GM23338 (cell line): ENCODE data around the gene MAZ. TPM values are rescaled to one million over a fixed set of nuclear protein-coding genes. Genes with fewer than 3 reads are reported as not detected.
"Not testable (repeated sequence)": the region's sequence is repeated elsewhere in the genome, so short reads cannot be mapped to it uniquely, and the experiment has no call there.

Experiments used
- ATAC-seq: fragments of 200-7000 bp; cut with Tn5 transposase; 3 replicates; pipeline ENCODE4 v1.9.1; 2020
- DNase-seq: peaks from one replicate; pipeline ENCODE4 v3.0.0-alpha.2; 2015; ENCODE audit warnings: low spot score
- H2AFZ ChIP-seq: fragments of 200-600 bp; sonication (generic); 2 replicates; pipeline ENCODE4 v1.8.0; 2016; ENCODE audit warnings: antibody characterized with exemption, mild to moderate bottlenecking, moderate library complexity
- H3F3A ChIP-seq: fragments of 200-600 bp; sonication (generic); replicated peaks from 2 replicates; pipeline ENCODE4 v1.8.0; 2017; ENCODE audit warnings: antibody characterized with exemption, mixed run types, low read depth
- H3K27ac ChIP-seq: fragments of 200-600 bp; sonication (generic); 2 replicates; pipeline ENCODE4 v1.6.1; 2016; ENCODE audit warnings: low read depth
- H3K27me3 ChIP-seq: fragments of 200-600 bp; sonication (generic); 2 replicates; pipeline ENCODE4 v1.8.0; 2016; ENCODE audit warnings: mild to moderate bottlenecking, mixed run types, moderate library complexity; ENCODE audit not compliant: insufficient read depth
- H3K36me3 ChIP-seq: fragments of 200-600 bp; sonication (generic); 2 replicates; pipeline ENCODE4 v1.8.0; 2016; ENCODE audit warnings: mild to moderate bottlenecking; ENCODE audit not compliant: insufficient read depth
- H3K4me1 ChIP-seq: fragments of 200-600 bp; sonication (generic); 2 replicates; pipeline ENCODE4 v1.8.0; 2016; ENCODE audit warnings: mild to moderate bottlenecking, moderate library complexity; ENCODE audit not compliant: insufficient read depth
- H3K4me2 ChIP-seq: fragments of 200-600 bp; sonication (generic); 2 replicates; pipeline ENCODE4 v1.7.1; 2017; ENCODE audit warnings: mixed run types
- H3K4me3 ChIP-seq: fragments of 200-600 bp; sonication (generic); 2 replicates; pipeline ENCODE4 v1.6.1; 2016; ENCODE audit warnings: mixed run types
- H3K79me2 ChIP-seq: fragments of 200-600 bp; sonication (generic); replicated peaks from 2 replicates; pipeline ENCODE4 v1.8.0; 2017; ENCODE audit warnings: mild to moderate bottlenecking; ENCODE audit not compliant: insufficient read depth
- H3K9me2 ChIP-seq: fragments of 200-600 bp; sonication (generic); 2 replicates; pipeline ENCODE4 v1.8.0; 2017; ENCODE audit not compliant: insufficient read depth
- H4K20me1 ChIP-seq: fragments of 200-600 bp; sonication (generic); replicated peaks from 2 replicates; pipeline ENCODE4 v1.8.0; 2017; ENCODE audit warnings: mild to moderate bottlenecking; ENCODE audit not compliant: insufficient read depth
- H3K27ac Mint-ChIP-seq: 2 replicates; pipeline ENCODE4 v1.8.0; 2020; ENCODE audit warnings: inconsistent platforms, mild to moderate bottlenecking, moderate library complexity, mixed read lengths
- H3K27me3 Mint-ChIP-seq: 3 replicates; pipeline ENCODE4 v1.8.0; 2022; ENCODE audit warnings: low read depth, mild to moderate bottlenecking, moderate library complexity, mixed read lengths, inconsistent platforms; ENCODE audit not compliant: insufficient read depth, poor library complexity
- H3K36me3 Mint-ChIP-seq: 3 replicates; pipeline ENCODE4 v1.8.0; 2021; ENCODE audit warnings: low read depth, mild to moderate bottlenecking, inconsistent platforms, moderate library complexity, mixed read lengths
- H3K4me1 Mint-ChIP-seq: 3 replicates; pipeline ENCODE4 v1.8.0; 2020; ENCODE audit warnings: mild to moderate bottlenecking, inconsistent platforms, mixed read lengths
- H3K4me3 Mint-ChIP-seq: 3 replicates; pipeline ENCODE4 v1.8.0; 2021; ENCODE audit warnings: moderate library complexity, mild to moderate bottlenecking, inconsistent platforms, mixed read lengths
- H3K9me3 Mint-ChIP-seq: 3 replicates; pipeline ENCODE4 v1.8.0; 2020; ENCODE audit warnings: moderate library complexity, mild to moderate bottlenecking, inconsistent platforms, mixed read lengths
- CREB1 ChIP-seq: fragments of 250-450 bp; sonication (Bioruptor Pico); IDR thresholded peaks from 2 replicates; pipeline ENCODE4 v1.5.0; 2020; ENCODE audit warnings: low read depth, mild to moderate bottlenecking, moderate library complexity
- ZNF331 ChIP-seq: fragments of 250-450 bp; sonication (Bioruptor Pico); IDR thresholded peaks from 2 replicates; pipeline ENCODE4 v1.5.0; 2020; ENCODE audit warnings: low read depth, mild to moderate bottlenecking, moderate library complexity
- ZNF462 ChIP-seq: fragments of 250-450 bp; sonication (Bioruptor Pico); IDR thresholded peaks from 2 replicates; pipeline ENCODE4 v1.5.0; 2020; ENCODE audit warnings: mild to moderate bottlenecking, moderate library complexity
- polyA plus RNA-seq: library from polyadenylated mRNA; unstranded; fragments of >200 nt; fragmentation: Nextera tagmentation; extraction: Ambion mirVana; gene quantifications from 2 replicates; pipeline ENCODE4 v1.2.1, GENCODE V29; 2016
- total RNA-seq: library from RNA; depleted of rRNA; stranded (reverse); fragments of >200 nt; shearing (Covaris generic); gene quantifications from 2 replicates; pipeline ENCODE4 v1.2.3, GENCODE V29; 2014

MAZ gene
- total and polyA plus RNA-seq, 2 experiments from 2014 or later = 155 to 270 TPM

- H3K36me3 Mint-ChIP-seq, DNase-seq, H4K20me1 ChIP-seq, H3F3A ChIP-seq, H3K4me2 ChIP-seq, H3K27ac ChIP-seq, H3K79me2 ChIP-seq, H3K27ac Mint-ChIP-seq, H3K36me3 ChIP-seq, H3K27me3 ChIP-seq, H3K27me3 Mint-ChIP-seq, ATAC-seq, H3K9me2 ChIP-seq, H3K4me3 ChIP-seq, H3K4me1 Mint-ChIP-seq, H3K4me3 Mint-ChIP-seq, H3K9me3 Mint-ChIP-seq, H3K4me1 ChIP-seq: not testable (repeated sequence)
- peak overlapping the region; percentile 76 for H2AFZ ChIP-seq
Observed at GRCh38 chr16:29772330-29772729, 34.0 kb upstream of the MAZ start.

GRCh38 chr16:29774730-29775129 lies 31.6 kb upstream of the MAZ start:
- Mint-ChIP-seq H3K36me3 (no peaks in the 10 kb centered on the region), H3K27me3 (peaks cover 13% of the 10 kb centered on the region), H3K4me1 (peaks cover 13% of the 10 kb centered on the region), H3K27ac (no peak overlapping the region), H3K4me3 (no peak overlapping the region), H3K9me3 (no peaks in the 10 kb centered on the region; the same call in 2 of the 3 replicates)
- TF ChIP-seq CREB1 (CRISPR knock-in tag) (no peak), ZNF331 (CRISPR knock-in tag) (no peak), ZNF462 (CRISPR knock-in tag) (no peak)
- no peaks in the 10 kb centered on the region for H3K4me1 ChIP-seq
- H3K27me3 ChIP-seq = no peaks in the 10 kb centered on the region
- H3K36me3 ChIP-seq = no peaks in the 10 kb centered on the region
- H3K27ac ChIP-seq = no peak overlapping the region
- H3K4me3 ChIP-seq = no peak overlapping the region
- H3F3A ChIP-seq = no peaks in the 10 kb centered on the region
- H3K79me2 ChIP-seq = no peaks in the 10 kb centered on the region
- ATAC-seq (no peak), DNase-seq (no peak)
- H3K9me2 ChIP-seq = peaks cover 5% of the 10 kb centered on the region; the same call in 1 of the 2 replicates
- H2AFZ ChIP-seq = no peak overlapping the region
- H3K4me2 ChIP-seq = no peak overlapping the region
- H4K20me1 ChIP-seq = no peaks in the 10 kb centered on the region
